Ramos (cell line): ENCODE data around the gene KRTAP2-2.

ENCODE experiments used
- in situ Hi-C: fragments of 300-500 bp; cut with MboI; formaldehyde crosslinking; loops from one replicate; pipeline ENCODE4 v1.14.3; 2022; ENCODE audit warnings: low sequenced_read_pairs; ENCODE audit not compliant: unreplicated experiment

The KRTAP2-2 gene

DNA sequence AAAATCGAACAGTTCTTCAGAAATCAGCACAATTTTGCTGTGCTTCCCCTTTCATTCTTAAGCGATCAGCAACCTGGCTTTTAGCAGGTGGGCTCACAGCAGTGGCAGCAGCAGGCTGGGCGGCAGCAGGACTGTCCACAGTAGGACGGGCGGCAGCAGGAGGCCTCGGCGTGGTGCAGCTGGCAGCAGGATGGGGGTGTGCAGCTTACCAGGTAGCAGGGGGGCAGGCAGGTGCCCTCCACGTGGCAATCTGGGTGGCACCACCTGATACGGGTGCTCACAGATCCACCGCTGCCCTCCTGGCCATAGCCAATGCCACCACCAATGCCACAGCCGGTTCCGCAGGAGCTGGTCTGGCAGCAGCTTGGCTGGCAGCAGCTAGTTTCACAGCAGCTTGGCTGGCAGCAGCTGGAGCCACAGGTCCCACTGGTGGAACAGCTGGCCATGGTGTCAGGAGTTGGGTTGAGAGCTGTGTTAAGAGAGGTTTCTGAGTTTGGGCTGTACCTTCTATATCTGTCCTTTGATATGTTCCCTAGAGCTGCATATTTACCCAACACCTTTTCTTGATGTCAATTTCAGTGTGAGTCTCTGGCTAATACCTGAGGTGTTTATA lies 25.3 kb downstream of the KRTAP2-2 start, which contains the start of gene KRTAP1-4:
Gene KRTAP1-4 (minus strand): TSS at position 563 of the 613 bp plus-strand sequence. CDS start 117 bp downstream, at position 446.
- in situ Hi-C loops, result no loop called here

DNA sequence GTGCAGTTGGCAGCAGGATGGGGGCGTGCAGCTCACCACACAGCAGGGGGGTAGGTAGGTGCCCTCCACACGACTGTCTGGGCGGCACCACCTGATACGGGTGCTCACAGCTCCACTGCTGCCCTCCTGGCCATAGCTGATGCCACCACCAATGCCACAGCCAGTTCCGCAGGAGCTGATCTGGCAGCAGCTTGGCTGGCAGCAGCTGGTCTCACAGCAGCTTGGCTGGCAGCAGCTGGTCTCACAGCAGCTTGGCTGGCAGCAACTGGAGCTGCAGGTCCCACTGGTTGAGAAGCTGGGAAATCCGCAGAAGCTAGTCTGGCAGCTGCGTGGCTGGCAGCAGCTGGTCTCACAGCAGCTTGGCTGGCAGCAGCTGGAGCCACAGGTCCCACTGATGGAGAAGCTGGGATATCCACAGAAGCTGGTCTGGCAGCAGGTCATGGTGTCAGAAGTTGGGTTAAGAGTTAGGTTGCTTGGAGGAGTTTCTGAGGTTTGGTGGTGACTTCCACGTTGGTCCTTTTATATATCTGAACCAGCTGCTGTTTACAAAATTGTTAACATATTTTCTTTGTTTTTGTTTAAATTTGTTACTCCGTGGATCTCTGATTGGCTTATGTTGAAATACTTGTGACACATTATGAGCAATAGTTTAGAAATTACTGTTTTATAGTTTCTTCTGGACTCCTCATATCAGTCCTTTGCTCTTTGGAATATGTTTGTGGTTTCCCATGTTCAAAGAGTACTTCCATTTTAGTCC lies 28.1 kb downstream of the KRTAP2-2 start, which contains the start of gene KRTAP1-5:
Gene KRTAP1-5 (minus strand): TSS at position 494 of the 757 bp plus-strand sequence. CDS start 53 bp downstream, at position 441.
- in situ Hi-C loops, result no loop called here

DNA sequence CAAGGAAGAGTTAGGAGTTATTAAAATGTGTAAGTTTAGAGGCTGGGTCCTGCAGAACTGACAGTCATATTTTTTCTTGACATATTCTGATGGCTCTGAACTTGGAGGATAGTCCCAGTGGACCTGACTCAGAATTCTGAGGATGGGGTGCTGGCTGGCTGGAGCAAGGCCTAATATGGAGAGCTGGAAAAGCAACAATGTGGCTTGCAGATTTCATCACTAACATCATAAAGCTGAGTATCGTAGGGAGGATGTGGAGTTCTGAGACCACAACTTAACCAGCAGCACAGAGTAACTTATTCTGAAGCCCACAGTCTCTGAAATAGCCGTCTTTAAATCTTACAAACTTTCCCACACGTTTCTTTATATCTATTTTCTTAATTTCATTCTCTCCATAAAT lies 30.3 kb downstream of the KRTAP2-2 start:
- in situ Hi-C loops, result no loop called here

- in situ Hi-C loops, result no loop called here
Observed at GRCh38 chr17:41020336-41020735, 34.7 kb downstream of the KRTAP2-2 start.

DNA sequence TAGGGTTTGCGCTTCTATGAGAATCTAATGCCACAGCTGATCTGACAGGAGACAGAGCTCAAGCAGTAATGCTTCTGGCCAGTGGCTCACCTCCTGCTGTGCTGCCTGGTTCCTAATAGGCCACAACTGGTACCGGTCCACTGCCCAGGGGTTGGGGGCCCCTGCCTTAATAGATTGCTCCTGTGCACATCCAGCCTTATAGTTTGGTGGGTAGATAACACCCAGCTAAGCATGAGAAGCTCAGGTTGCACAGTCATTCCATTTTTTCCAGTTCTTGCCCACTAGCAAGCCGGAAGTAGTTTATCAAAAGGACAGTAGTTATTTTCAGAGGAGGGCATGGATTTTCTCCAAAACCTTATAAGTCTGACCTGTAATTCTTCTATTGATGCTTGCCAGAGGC lies 35.6 kb downstream of the KRTAP2-2 start:
- in situ Hi-C loops, result no loop called here

- in situ Hi-C loops, result no loop called here
Observed at GRCh38 chr17:41018541-41018940, 36.5 kb downstream of the KRTAP2-2 start.

DNA sequence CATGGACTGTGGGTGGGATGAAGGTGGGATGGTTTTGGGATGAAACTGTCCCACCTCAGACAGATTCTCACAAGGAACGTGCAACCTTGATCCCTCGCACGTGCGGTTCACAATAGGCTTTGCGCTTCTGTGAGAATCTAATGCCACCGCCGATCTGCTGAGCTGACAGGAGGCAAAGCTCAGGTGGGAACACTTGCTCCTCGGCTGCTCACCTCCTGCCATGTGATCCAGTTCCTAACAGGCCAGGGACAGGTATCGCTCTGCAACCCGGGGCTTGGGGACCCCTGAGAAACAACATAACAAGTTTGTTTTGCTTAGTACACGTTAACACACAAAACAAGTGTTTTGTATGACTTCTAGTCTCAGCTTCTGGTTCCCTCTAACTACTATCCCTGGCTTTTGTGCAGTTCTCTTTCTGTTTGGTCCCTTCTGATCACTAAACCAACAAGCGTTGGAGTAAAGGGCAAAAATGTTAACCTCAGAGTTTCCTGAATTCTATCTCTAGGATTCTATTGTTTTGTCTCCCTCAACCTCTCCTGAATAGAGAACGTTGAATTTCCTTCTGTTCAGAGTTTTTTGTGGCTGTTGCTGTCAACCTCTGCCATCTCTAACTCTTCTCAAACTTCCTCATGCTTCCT lies 38.3 kb downstream of the KRTAP2-2 start:
- in situ Hi-C loops, result no loop called here

DNA sequence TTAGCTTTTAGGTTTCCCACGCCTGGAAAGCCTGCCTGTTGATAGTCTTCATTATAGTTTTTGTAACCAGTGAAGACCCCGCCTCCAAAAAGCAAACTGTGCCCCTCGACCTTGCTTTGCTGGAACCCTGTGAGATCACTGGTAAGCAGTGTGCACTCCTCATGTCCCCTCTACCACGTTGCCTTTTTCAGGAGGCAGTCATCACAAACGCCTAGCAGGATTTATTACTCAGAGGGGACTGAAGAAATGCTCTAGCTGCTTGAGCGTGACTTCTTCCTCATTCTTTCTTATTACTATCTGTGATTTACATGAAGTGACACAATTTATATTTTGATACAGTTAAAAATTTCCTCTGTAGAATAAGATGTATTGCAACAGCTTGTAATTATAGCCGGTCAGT lies 39.6 kb downstream of the KRTAP2-2 start:
- in situ Hi-C loops, result no loop called here

GRCh38 chr17:41013606-41014005 lies 41.4 kb downstream of the KRTAP2-2 start:
- in situ Hi-C loops, result no loop called here

- in situ Hi-C loops, result no loop called here
Observed at GRCh38 chr17:41013181-41013580, 41.8 kb downstream of the KRTAP2-2 start.

- in situ Hi-C loops, result no loop called here
Observed at GRCh38 chr17:41012326-41013120, 42.5 kb downstream of the KRTAP2-2 start.

DNA sequence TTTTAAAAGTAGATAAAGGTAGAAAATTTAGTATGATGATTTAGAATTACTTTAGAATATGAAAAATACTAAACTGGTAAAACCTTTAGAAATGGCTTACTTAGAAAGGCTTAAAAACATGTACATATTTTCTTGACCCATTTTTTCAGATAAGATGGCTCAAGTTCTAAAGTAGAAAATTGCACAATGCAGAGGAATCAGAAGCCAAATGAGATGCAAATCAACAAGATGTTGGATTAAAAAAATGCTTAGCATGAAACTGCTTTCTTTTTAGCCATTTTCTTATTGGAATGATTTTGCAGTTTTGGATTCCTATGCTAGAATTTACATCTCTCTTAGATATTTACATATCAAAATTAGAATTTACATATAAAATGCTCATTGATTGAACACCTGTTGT lies 44.6 kb downstream of the KRTAP2-2 start:
- in situ Hi-C loops, result no loop called here

- in situ Hi-C loops, result no loop called here
Observed at GRCh38 chr17:41009936-41010335, 45.1 kb downstream of the KRTAP2-2 start.

DNA sequence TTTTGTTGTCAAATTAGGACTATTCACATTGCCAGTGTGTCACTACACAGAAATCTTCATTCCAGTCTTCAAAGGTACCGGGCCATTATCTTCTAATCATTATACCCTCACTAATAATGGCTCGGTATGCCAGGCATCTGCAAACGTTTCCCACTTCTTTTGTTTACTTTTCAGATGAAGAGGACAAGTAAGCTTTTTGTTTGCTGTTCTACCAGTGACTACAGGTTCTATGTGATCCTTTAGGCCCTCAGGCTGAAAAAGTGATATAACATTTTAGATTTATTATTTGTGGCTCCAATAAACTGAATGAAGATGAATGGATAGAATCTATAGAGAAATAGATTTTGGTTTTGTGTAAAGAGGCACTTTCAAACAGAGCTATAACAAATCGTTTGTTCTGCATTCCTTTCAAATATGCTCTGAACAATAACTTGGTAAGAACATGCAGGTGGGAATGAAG lies 45.7 kb downstream of the KRTAP2-2 start:
- in situ Hi-C loops, result no loop called here

DNA sequence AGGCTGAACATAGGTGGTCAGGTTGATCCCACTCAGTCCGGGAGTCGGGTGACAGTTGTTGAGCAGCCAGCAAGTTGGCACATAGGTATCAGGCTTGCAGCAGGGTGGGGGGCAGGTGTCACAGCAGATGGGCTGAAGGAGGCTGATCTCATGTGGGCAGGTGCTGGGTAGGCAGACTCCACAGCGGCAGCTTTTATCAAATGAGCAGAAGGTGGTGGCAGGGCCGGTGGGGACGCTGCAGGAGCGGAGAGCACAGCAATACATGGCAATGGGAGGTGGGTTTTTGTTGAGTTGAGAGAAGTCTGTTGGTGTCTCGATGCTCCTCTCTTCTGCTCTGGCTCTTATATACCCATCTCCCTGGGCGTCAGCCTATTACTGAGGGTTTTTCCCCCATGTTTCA lies 46.2 kb downstream of the KRTAP2-2 start, which contains the start of gene KRTAP3-1:
Gene KRTAP3-1 (minus strand): TSS at position 318 of the 400 bp plus-strand sequence. CDS start 54 bp downstream, at position 264.
- in situ Hi-C loops, result no loop called here
